Upper lobe of left lung (tissue), 4 donors: ENCODE results near the gene TENM4.

Experiments
- CTCF ChIP-seq, 6 experiments: fragments of 450-650 bp in 4 of 6; fragments of 200-600 bp in 2 of 6; sonication (generic) in 2 of 6; IDR thresholded peaks; one replicate each; pipeline ENCODE4 v1.5.1; 2016 to 2019; ENCODE audit warnings: antibody characterized with exemption in 6 of 6
- EP300 ChIP-seq, 4 donors: sonication (generic); formaldehyde crosslinking; IDR thresholded peaks; one replicate each; pipeline ENCODE4 v1.5.1; 2017; ENCODE audit warnings: antibody characterized with exemption in 4 of 4, control low read depth in 2 of 4
- POLR2A ChIP-seq, 4 donors: fragments of 450-650 bp; IDR thresholded peaks; one replicate each; pipeline ENCODE4 v1.5.1; 2016 to 2017; ENCODE audit warnings: antibody characterized with exemption in 4 of 4, mild to moderate bottlenecking in 2 of 4
- POLR2AphosphoS5 ChIP-seq, 2 donors: sonication (generic); formaldehyde crosslinking; IDR thresholded peaks; one replicate each; pipeline ENCODE4 v1.5.1; 2017; ENCODE audit warnings: antibody characterized with exemption in 2 of 2

- TF ChIP-seq CTCF (IDR thresholded peaks at IDR 0.05) (no peak), POLR2A (IDR thresholded peaks at IDR 0.05) (no peak), POLR2AphosphoS5 (IDR thresholded peaks at IDR 0.05) (no peak), EP300 (IDR thresholded peaks at IDR 0.05) (no peak)
Observed at GRCh38 chr11:79340535-79340934, 100.3 kb downstream of the TENM4 start.
